Colonic mucosa (tissue), 4 donors: Measurements from ENCODE around the gene NKIRAS1. TPM values are rescaled to one million over a fixed set of nuclear protein-coding genes. Genes with fewer than 3 reads are reported as not detected.

Experiments
- DNase-seq: peaks from one replicate; pipeline ENCODE4 v3.0.0-alpha.2; 2020
- H3K27ac ChIP-seq: fragments of 200-600 bp; one replicate; pipeline ENCODE4 v1.8.0; 2021
- H3K27me3 ChIP-seq: fragments of 200-600 bp; one replicate; pipeline ENCODE4 v1.8.0; 2021
- H3K36me3 ChIP-seq: fragments of 200-600 bp; one replicate; pipeline ENCODE4 v1.8.0; 2021
- H3K4me1 ChIP-seq: fragments of 200-600 bp; one replicate; pipeline ENCODE4 v1.8.0; 2021; ENCODE audit warnings: mild to moderate bottlenecking
- H3K4me3 ChIP-seq: fragments of 200-600 bp; one replicate; pipeline ENCODE4 v1.8.0; 2021
- H3K9ac ChIP-seq, 2 donors: one replicate each; pipeline ENCODE4 v1.7.0; 2013; ENCODE audit warnings: control low read depth in 2 of 2, low read depth in 2 of 2, low read length in 2 of 2
- H3K9me3 ChIP-seq: fragments of 200-600 bp; one replicate; pipeline ENCODE4 v1.8.0; 2021
- CTCF ChIP-seq: fragments of 200-600 bp; IDR thresholded peaks from one replicate; pipeline ENCODE4 v1.8.0; 2022; ENCODE audit warnings: antibody characterized with exemption, mild to moderate bottlenecking
- intact Hi-C: fragments of 100-400 bp; cut with DNase I; formaldehyde crosslinking; loops from one replicate; pipeline ENCODE4 v1.14.1; 2022
- total RNA-seq, 2 donors: library from RNA; stranded (reverse); fragmentation: NEBNext Ultra II Directional in 1 of 2; extraction: Animal tissue kit (Norgen Biotek cat#: 25700) in 1 of 2; gene quantifications; one replicate each; pipeline ENCODE4 v1.2.1, GENCODE V29; 2021
- donor health status: healthy.
- donor health status: DM: no; HTN: no; CAD: no.
- donor health status: DM: no; HTN: no; CAD: no.

Gene NKIRAS1
- total RNA-seq, 2 donors from 2014 or later: 2.6 to 5.4 TPM

GRCh38 chr3:23960649-23961048 is 43.9 kb upstream of the NKIRAS1 start:
- no peak for DNase-seq
- intact Hi-C loops: no loop called here
- H3K27me3 ChIP-seq: no peaks in the 10 kb centered on the region
- TF ChIP-seq CTCF: no peak
- no peak overlapping the region for H3K9ac ChIP-seq
- no peaks in the 10 kb centered on the region for H3K9me3 ChIP-seq
- H3K4me3 ChIP-seq: no peak overlapping the region
- H3K4me1 ChIP-seq: peaks cover 8% of the 10 kb centered on the region
- H3K36me3 ChIP-seq: no peaks in the 10 kb centered on the region
- H3K27ac ChIP-seq: no peak overlapping the region

DNA sequence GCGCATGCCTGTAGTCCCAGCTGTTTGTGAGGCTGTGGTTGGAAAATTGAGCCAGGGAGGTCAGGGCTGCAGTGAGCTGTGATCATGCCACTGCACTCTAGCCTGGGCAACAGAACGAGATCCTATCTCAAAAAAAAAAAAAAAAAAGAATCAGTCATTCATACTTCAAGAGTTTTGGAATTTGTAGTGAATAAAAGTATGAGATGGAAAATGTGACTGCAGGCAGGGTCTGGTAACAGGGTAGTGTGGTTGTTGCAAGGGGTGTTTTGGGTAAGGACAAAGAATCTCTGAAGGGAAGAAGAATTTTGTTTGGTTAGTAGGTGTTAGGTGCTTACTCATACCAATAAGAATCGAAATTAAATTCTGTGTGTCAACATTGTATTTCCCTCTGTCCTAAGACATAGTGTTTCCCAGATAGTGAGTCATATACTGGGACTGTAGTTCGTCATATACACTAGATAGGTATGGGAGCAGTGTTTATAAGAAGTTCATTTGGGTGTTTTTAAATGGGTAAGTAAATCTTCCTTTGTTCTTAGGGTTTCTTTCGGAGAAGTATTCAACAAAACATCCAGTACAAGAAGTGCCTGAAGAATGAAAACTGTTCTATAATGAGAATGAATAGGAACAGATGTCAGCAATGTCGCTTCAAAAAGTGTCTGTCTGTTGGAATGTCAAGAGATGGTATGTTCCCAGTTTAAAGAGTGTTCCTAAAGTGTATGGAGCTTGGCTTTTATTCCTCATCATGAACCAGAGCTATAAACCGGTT is 42.5 kb upstream of the NKIRAS1 start:
- intact Hi-C loops: no loop called here
- no peak for DNase-seq
- Histone ChIP-seq H3K4me3 (no peak overlapping the region), H3K4me1 (peaks cover 8% of the 10 kb centered on the region), H3K27me3 (no peaks in the 10 kb centered on the region), H3K27ac (peak overlapping the region; percentile 23), H3K9ac (no peak overlapping the region), H3K9me3 (no peaks in the 10 kb centered on the region), H3K36me3 (no peaks in the 10 kb centered on the region)
- no peak for TF ChIP-seq CTCF

DNA sequence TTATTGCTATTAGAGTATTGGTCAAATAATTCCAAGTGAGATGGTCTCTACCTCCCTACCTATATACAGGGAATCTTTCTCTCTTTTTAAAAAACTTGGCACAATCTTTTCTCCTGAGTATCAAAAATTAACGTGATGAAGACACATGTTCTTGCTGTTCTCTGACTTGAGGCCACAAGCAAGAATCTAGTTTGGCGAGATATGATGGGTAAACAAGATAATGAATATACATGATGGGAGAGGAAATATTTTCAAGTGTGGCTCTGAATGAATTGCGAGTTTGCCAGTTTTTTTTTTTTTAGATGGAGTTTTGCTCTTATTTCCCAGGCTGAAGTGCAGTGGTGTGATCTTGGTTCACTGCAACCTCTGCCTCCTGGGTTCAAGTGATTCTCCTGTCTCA is 39.9 kb upstream of the NKIRAS1 start:
- Histone ChIP-seq H3K27me3 (no peaks in the 10 kb centered on the region), H3K36me3 (no peaks in the 10 kb centered on the region), H3K9me3 (no peaks in the 10 kb centered on the region), H3K9ac (no peak overlapping the region), H3K4me3 (no peak overlapping the region), H3K27ac (no peak overlapping the region), H3K4me1 (peaks cover 8% of the 10 kb centered on the region)
- intact Hi-C loops: no loop called here
- no peak for DNase-seq
- TF ChIP-seq CTCF: no peak

DNA sequence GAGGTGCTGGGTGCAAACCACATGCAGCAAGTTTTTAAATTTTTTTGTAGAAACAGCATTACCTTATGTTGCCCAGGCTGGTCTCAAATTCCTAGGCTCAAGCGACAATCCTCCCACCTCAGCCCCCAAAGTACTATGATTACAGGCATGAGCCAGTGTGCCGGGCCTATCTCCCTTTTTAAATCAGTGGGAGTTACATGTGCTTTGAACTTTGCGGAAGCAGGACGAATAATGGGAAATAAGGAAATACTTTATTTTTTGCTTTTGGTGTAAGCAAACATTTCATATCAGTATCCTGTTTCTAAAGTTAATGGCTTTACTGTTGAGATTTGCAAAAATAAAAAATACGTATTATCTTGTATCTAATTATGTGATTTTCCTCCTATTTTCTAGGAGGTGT is 37.4 kb upstream of the NKIRAS1 start:
- Histone ChIP-seq H3K4me1 (peaks cover 10% of the 10 kb centered on the region), H3K36me3 (no peaks in the 10 kb centered on the region), H3K9ac (no peak overlapping the region), H3K27ac (no peak overlapping the region), H3K27me3 (no peaks in the 10 kb centered on the region), H3K4me3 (no peak overlapping the region), H3K9me3 (no peaks in the 10 kb centered on the region)
- no peak for DNase-seq
- no peak for TF ChIP-seq CTCF
- intact Hi-C loops: no loop called here

- no peak overlapping the region for H3K27ac ChIP-seq
- intact Hi-C loops: no loop called here
- H3K4me1 ChIP-seq: peaks cover 5% of the 10 kb centered on the region
- no peaks in the 10 kb centered on the region for H3K27me3 ChIP-seq
- no peak overlapping the region for H3K4me3 ChIP-seq
- no peak for DNase-seq
- no peaks in the 10 kb centered on the region for H3K36me3 ChIP-seq
- no peak for TF ChIP-seq CTCF
- H3K9ac ChIP-seq: no peak overlapping the region
- H3K9me3 ChIP-seq: no peaks in the 10 kb centered on the region
Observed at GRCh38 chr3:23953523-23953922, 36.7 kb upstream of the NKIRAS1 start.
